NCI-H1105 (cell line): ENCODE measurements around the gene PIK3AP1.

Source experiments
- DNase-seq: peaks from one replicate; lab custom pipeline; 2025; lab: John Stamatoyannopoulos, UW

Gene PIK3AP1

GRCh38 chr10:96609510-96609909 lies 110.8 kb downstream of the PIK3AP1 start:
- DNase-seq: no peak

GRCh38 chr10:96608805-96609204 lies 111.5 kb downstream of the PIK3AP1 start:
- DNase-seq: no peak

GRCh38 chr10:96608262-96608661 lies 112.1 kb downstream of the PIK3AP1 start:
- no peak for DNase-seq

GRCh38 chr10:96606946-96607345 lies 113.4 kb downstream of the PIK3AP1 start:
- DNase-seq: no peak

GRCh38 chr10:96606216-96606615 lies 114.1 kb downstream of the PIK3AP1 start:
- no peak for DNase-seq

- no peak for DNase-seq
Observed at GRCh38 chr10:96600337-96600736, 120.0 kb downstream of the PIK3AP1 start.

GRCh38 chr10:96598846-96599245 lies 121.5 kb downstream of the PIK3AP1 start:
- DNase-seq: no peak

- DNase-seq: no peak
Observed at GRCh38 chr10:96596422-96597407, 123.6 kb downstream of the PIK3AP1 start.

GRCh38 chr10:96595741-96596140 lies 124.6 kb downstream of the PIK3AP1 start:
- no peak for DNase-seq

- no peak for DNase-seq
Observed at GRCh38 chr10:96591946-96592345, 128.4 kb downstream of the PIK3AP1 start.

- no peak for DNase-seq
Observed at GRCh38 chr10:96588616-96589419, 131.5 kb downstream of the PIK3AP1 start.

- DNase-seq: no peak
Observed at GRCh38 chr10:96588060-96588554, 132.2 kb downstream of the PIK3AP1 start.

- DNase-seq: no peak
Observed at GRCh38 chr10:96587264-96588059, 132.9 kb downstream of the PIK3AP1 start.

- peak; percentile 62 for DNase-seq
Observed at GRCh38 chr10:96586419-96587263, 133.7 kb downstream of the PIK3AP1 start, which contains the start of gene TM9SF3. Gene TM9SF3, minus strand, starts transcription at chr10:96587012. Its CDS starts 177 bp downstream, at chr10:96586835.

GRCh38 chr10:96585736-96586418 lies 134.4 kb downstream of the PIK3AP1 start:
- no peak for DNase-seq

- DNase-seq: no peak
Observed at GRCh38 chr10:96584474-96584873, 135.8 kb downstream of the PIK3AP1 start.

GRCh38 chr10:96584035-96584434 lies 136.3 kb downstream of the PIK3AP1 start:
- no peak for DNase-seq

- DNase-seq: no peak
Observed at GRCh38 chr10:96579133-96579532, 141.2 kb downstream of the PIK3AP1 start.

- no peak for DNase-seq
Observed at GRCh38 chr10:96578633-96579032, 141.7 kb downstream of the PIK3AP1 start.

GRCh38 chr10:96578022-96578421 lies 142.3 kb downstream of the PIK3AP1 start:
- DNase-seq: no peak
